ENCODE results near the gene TMPRSS7. TPM values are rescaled to one million over a fixed set of nuclear protein-coding genes. Genes with fewer than 3 reads are reported as not detected.

The TMPRSS7 gene
- polyA plus RNA-seq, 1 donor (not counting 4 experiments of a cell fraction or from before 2014, with no cell fraction given): 0.18 TPM

- Histone ChIP-seq H3K27ac (ENCODE audit: control insufficient read depth, insufficient read depth, low read length) (no peak overlapping the region), H3K4me1 (ENCODE audit: control insufficient read depth, extremely low read depth, insufficient read depth, low read length) (no peaks in the 10 kb centered on the region), H4K20me1 (ENCODE audit: control insufficient read depth, extremely low read depth, insufficient read depth, low read length) (no peaks in the 10 kb centered on the region), H3K9me3 (ENCODE audit: control insufficient read depth, low read depth, low read length) (no peaks in the 10 kb centered on the region), H3K4me2 (ENCODE audit: control insufficient read depth, extremely low read depth, insufficient read depth, low read depth, low read length) (no peak overlapping the region), H3K79me2 (ENCODE audit: control insufficient read depth, insufficient read depth, low read length) (no peaks in the 10 kb centered on the region), H3K9ac (ENCODE audit: control insufficient read depth, extremely low read depth, insufficient read depth, low read length) (no peak overlapping the region), H3K4me3 (ENCODE audit: control insufficient read depth in 2 of 3, extremely low read depth in 1 of 3, insufficient read depth in 2 of 3, low read depth in 1 of 3, low read length in 3 of 3) (no peak overlapping the region), H3K36me3 (ENCODE audit: control insufficient read depth in 2 of 2, extremely low read depth in 1 of 2, insufficient read depth in 2 of 2, low read length in 2 of 2) (peaks cover 34 to 35% of the 10 kb centered on the region in 2 experiments), H3K9me1 (ENCODE audit: control insufficient read depth, extremely low read depth, insufficient read depth, low read length) (no peaks in the 10 kb centered on the region), H3K27me3 (ENCODE audit: control insufficient read depth, extremely low read depth, insufficient read depth, low read length) (no peaks in the 10 kb centered on the region), H2AFZ (ENCODE audit: control insufficient read depth, low read length) (no peak overlapping the region)
- DNase-seq (ENCODE audit: low read depth, low spot score): no peak
- FAIRE-seq: no peak
- dilution Hi-C loops (cut with MboI; ENCODE audit: extremely low pct_ligation_motif_present, low sequenced_read_pairs): no loop called here
- TF ChIP-seq CTCF (optimal IDR thresholded peaks at IDR 0.05 in 1 of 3, IDR thresholded peaks at IDR 0.05 in 1 of 3, conservative IDR thresholded peaks at IDR 0.05 in 1 of 3; ENCODE audit: extremely low read depth in 1 of 3, insufficient read depth in 2 of 3, low read length in 3 of 3) (no peak), EZH2 (IDR thresholded peaks at IDR 0.05; ENCODE audit: low read length) (no peak)
These were observed 81.4 kb downstream of the TMPRSS7 start for GRCh38 chr3:112115806-112116383.

- no peak for TF ChIP-seq CTCF (optimal IDR thresholded peaks at IDR 0.05 in 1 of 3, IDR thresholded peaks at IDR 0.05 in 1 of 3, conservative IDR thresholded peaks at IDR 0.05 in 1 of 3; ENCODE audit: extremely low read depth in 1 of 3, insufficient read depth in 2 of 3, low read length in 3 of 3)
- TF ChIP-seq EZH2 (IDR thresholded peaks at IDR 0.05; ENCODE audit: low read length): no peak
- H3K4me2 ChIP-seq (ENCODE audit: control insufficient read depth, extremely low read depth, insufficient read depth, low read depth, low read length): no peak overlapping the region
- H3K36me3 ChIP-seq (ENCODE audit: control insufficient read depth in 2 of 2, extremely low read depth in 1 of 2, insufficient read depth in 2 of 2, low read length in 2 of 2): peaks cover 31% of the 10 kb centered on the region in 2 experiments
These were observed 82.2 kb downstream of the TMPRSS7 start for GRCh38 chr3:112116748-112117186.

More at GRCh38 chr3:112116748-112117186, 82.2 kb downstream of the TMPRSS7 start:
- H3K9me3 ChIP-seq (ENCODE audit: control insufficient read depth, low read depth, low read length): no peaks in the 10 kb centered on the region
- DNase-seq (ENCODE audit: low read depth, low spot score): no peak
- no peak overlapping the region for H3K9ac ChIP-seq (ENCODE audit: control insufficient read depth, extremely low read depth, insufficient read depth, low read length)
- no peak overlapping the region for H2AFZ ChIP-seq (ENCODE audit: control insufficient read depth, low read length)
- H3K4me1 ChIP-seq (ENCODE audit: control insufficient read depth, extremely low read depth, insufficient read depth, low read length): no peaks in the 10 kb centered on the region
- no peaks in the 10 kb centered on the region for H3K9me1 ChIP-seq (ENCODE audit: control insufficient read depth, extremely low read depth, insufficient read depth, low read length)
- dilution Hi-C loops (cut with MboI; ENCODE audit: extremely low pct_ligation_motif_present, low sequenced_read_pairs): no loop called here
- no peaks in the 10 kb centered on the region for H4K20me1 ChIP-seq (ENCODE audit: control insufficient read depth, extremely low read depth, insufficient read depth, low read length)
- no peaks in the 10 kb centered on the region for H3K27me3 ChIP-seq (ENCODE audit: control insufficient read depth, extremely low read depth, insufficient read depth, low read length)
- no peaks in the 10 kb centered on the region for H3K79me2 ChIP-seq (ENCODE audit: control insufficient read depth, insufficient read depth, low read length)
- H3K27ac ChIP-seq (ENCODE audit: control insufficient read depth, insufficient read depth, low read length): no peak overlapping the region
- no peak for FAIRE-seq
- no peak overlapping the region for H3K4me3 ChIP-seq (ENCODE audit: control insufficient read depth in 2 of 3, extremely low read depth in 1 of 3, insufficient read depth in 2 of 3, low read depth in 1 of 3, low read length in 3 of 3)
